WTC11 (cell line): ENCODE data around the gene TM9SF3.

Source experiments
- ZNF138 ChIP-seq: sonication (generic); formaldehyde crosslinking; conservative IDR thresholded peaks from 2 replicates; pipeline ENCODE4 v1.8.1; 2022; ENCODE audit warnings: mild to moderate bottlenecking, moderate library complexity, missing genetic modification reagents
- TF ChIP-seq, protein P1 (sequence below): fragments of 200-600 bp; IDR thresholded peaks from 2 replicates; pipeline ENCODE4 v1.8.0; 2022; ENCODE audit warnings: antibody characterized with exemption

DNA sequence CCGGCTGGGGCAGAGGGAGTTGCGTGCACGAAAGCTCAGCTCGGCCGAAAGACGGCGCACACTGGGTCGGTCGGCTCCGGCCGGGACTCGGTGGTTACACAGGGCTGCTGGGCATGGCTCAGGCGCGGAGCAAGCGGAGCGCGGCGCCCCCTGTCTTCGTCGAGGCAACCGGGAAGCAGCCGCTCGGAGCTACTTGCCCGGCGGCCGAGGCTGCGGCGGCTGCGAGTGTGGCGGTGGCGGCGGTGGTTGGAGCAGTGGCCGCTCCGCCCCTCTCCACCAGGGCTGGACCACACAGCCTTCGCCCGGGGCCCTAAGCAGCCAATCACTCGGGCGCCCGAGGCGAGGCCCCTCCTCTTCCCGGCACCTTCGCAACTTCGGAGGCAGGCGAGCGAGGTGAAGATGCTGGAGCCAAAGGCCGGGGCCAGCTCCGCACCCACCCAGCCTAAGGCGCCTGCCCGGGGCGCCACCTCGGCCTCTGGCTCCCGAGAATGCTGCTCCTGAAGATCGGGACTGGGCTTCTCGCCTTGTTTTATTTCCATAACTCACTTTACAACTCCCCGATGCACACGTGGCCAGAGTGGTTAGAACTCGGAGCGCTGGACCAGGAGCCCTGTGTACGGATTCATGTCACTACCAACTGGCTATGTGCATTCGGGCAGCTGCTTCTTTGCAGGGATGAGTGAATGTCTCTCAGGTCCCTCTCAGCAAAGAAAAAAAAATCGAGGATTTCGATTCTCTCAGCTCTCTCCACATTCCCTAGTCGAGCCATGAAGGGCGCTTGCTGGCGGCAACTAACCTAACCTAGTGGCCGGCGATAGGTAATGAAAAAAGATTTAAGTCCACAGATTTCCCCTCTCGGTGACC, 72.9 kb downstream of the TM9SF3 start, which contains the start of gene TLL2:
- TF ChIP-seq, protein P1, sequence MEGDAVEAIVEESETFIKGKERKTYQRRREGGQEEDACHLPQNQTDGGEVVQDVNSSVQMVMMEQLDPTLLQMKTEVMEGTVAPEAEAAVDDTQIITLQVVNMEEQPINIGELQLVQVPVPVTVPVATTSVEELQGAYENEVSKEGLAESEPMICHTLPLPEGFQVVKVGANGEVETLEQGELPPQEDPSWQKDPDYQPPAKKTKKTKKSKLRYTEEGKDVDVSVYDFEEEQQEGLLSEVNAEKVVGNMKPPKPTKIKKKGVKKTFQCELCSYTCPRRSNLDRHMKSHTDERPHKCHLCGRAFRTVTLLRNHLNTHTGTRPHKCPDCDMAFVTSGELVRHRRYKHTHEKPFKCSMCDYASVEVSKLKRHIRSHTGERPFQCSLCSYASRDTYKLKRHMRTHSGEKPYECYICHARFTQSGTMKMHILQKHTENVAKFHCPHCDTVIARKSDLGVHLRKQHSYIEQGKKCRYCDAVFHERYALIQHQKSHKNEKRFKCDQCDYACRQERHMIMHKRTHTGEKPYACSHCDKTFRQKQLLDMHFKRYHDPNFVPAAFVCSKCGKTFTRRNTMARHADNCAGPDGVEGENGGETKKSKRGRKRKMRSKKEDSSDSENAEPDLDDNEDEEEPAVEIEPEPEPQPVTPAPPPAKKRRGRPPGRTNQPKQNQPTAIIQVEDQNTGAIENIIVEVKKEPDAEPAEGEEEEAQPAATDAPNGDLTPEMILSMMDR = no peak
- 0 out of 2 replicates have a peak, but pooled peaks have one; percentile 20 for TF ChIP-seq ZNF138 (CRISPR knock-in tag)
